HG03378 (cell line): ENCODE results near the gene PLEKHA7.
"Not testable (repeated sequence)": the region's sequence is repeated elsewhere in the genome, so short reads cannot be mapped to it uniquely, and the experiment has no call there.

ENCODE experiments used
- ATAC-seq: cut with Tn5 transposase; IDR thresholded peaks from one replicate; pipeline ENCODE4 v1.9.1; 2021; ENCODE audit warnings: mild to moderate bottlenecking, moderate library complexity; ENCODE audit not compliant: unreplicated experiment

PLEKHA7 gene

GRCh38 chr11:16889905-16890304, 124.3 kb downstream of the PLEKHA7 start:
- ATAC-seq, result no peak

DNA sequence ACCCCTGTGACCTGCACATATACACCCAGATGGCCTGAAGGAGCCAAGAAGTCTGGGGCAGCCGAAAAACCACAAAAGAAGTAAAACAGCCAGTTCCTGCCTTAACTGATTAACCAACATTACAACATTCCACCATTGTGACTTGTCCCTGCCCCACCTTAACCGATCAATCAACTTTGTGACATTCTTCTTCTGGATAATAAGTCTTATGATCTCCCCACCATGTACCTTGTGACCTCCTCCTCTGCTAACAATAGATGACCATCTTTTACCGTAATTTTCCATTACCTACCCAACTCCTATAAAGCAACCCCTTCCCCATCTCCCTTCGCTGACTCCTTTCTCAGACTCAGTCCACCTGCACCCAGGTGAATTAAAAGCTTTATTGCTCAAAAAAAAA, 125.2 kb downstream of the PLEKHA7 start:
- not testable (repeated sequence) for ATAC-seq

DNA sequence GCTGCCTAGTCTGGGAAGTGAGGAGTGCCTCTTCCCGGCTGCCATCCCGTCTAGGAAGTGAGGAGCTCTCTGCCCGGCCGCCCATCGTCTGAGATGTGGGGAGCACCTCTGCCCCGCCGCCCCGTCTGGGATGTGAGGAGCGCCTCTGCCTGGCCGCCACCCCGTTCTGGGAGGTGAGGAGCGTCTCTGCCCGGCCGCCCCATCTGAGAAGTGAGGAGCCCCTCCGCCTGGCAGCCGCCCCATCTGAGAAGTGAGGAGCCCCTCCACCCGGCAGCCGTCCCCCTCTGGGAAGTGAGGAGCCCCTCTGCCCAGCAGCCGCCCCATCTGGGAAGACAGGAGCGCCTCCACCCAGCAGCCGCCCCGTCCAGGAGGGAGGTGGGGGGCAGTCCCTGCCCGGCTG, 126.3 kb downstream of the PLEKHA7 start:
- ATAC-seq, result not testable (repeated sequence)

- no peak for ATAC-seq
These were observed 131.0 kb downstream of the PLEKHA7 start for GRCh38 chr11:16883174-16883573.

DNA sequence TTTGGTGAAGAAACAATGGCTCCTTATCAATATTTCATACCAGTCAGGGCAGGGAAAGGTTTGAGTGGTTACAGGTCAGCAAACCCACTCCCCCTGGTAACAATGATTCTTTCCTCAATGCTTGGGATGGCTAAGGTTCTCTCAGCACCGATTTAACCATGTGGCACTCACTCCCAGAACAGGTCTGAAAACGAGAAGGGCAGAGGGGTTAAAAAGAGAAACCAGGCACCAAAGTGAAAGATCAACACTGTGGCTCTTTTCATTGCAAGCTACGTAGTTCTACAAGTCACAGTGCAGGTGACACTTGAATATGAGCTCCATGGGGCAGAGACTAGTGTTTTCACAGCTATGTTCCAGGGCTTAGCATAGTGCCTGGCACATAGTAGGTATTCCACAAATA, 132.4 kb downstream of the PLEKHA7 start:
- ATAC-seq, result no peak

DNA sequence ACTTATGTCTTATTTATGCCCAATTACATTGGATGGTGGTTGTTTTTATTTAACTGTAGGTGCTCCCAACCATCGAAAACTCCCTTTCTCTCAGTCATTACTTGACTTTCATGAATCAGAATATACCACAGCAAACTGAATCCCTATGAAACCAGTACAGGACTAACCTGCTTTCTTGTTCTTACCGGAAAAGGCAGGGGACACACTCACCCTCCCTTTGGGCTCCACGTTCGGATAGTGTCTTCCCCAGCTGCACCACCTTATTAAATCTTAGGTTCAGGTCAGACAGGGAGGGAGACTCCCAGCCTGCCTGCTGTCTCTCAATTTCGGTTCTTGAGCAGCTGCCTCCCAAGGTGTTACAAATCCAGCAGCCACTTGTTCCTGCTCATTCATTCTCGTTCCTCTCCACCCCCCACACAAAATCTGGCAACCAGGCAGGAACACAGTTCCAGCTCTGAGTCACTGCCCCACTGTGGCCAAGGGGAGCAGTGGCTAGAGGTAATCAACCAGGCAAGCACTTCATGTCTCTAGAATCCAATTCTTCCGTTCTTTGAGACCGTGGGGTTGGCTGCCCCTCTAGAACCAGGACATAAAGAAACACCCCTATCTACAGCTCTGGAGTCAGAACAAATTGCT, 133.0 kb downstream of the PLEKHA7 start:
- ATAC-seq, result no peak

DNA sequence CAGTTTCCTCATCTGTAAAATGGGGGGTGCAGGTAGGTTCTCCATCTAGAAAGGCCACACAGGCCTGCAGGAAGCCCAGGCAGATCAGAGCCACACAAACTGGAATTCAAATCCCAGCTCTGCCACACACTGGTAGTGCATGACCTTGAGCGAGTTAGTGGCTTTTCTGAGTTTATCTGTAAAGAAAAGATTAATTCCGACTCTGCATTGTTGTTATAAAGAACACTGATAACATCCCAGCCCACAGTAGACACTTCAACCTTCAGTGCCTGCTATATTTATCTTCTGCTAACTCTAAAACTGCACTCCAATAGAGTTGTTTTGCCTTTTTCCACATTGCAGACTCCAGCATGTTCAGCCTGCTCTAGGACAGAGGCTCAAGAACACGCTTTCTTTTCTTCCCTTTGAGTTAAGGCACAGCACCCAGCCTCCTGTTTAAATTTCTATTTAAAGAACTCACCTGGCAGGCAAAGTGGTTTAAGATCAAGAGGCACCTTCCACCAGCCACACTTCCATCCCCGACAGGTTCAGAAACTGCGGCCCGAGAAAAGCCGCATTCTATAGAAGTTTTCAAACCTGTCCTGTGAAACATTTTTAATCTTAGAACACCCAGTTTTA, 133.9 kb downstream of the PLEKHA7 start:
- no peak for ATAC-seq

DNA sequence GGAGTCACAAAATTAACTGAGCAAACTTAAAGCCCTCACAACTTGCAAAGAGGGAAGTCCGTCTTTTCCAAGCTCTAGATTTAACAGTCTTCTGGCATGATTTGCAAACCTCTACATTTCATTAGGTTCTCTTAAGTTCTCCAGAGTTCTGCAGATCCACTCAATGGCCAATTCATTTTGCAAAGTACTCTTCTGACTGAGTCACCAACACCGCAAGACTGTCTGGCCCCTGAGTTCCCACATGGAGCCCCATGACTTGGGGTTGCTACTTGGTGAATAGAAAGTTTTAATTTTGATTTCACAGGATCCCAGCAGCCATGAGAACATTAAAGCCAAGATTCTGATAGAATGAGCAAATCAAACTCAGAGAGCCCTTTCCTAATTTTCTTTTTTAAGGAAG, 134.5 kb downstream of the PLEKHA7 start:
- no peak for ATAC-seq

DNA sequence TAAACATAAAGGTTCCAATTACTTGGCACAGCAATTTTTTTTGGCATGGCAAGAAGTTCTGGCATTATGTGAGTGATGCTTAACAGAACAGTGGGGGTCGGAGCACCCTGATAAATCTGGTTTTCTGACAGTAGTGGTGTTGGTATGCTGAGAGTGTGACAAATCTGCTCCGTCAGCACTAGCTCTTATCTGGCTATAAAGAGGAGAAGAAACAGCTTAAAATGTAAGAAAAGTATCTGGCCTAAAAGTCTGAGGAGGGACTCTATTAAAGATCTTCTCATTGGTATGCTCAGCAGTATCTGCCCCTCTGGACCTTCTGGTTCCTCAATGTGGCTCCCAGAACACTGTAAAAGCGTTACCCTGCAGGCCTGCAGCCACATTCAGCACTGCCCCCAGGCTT, 137.4 kb downstream of the PLEKHA7 start:
- no peak for ATAC-seq

DNA sequence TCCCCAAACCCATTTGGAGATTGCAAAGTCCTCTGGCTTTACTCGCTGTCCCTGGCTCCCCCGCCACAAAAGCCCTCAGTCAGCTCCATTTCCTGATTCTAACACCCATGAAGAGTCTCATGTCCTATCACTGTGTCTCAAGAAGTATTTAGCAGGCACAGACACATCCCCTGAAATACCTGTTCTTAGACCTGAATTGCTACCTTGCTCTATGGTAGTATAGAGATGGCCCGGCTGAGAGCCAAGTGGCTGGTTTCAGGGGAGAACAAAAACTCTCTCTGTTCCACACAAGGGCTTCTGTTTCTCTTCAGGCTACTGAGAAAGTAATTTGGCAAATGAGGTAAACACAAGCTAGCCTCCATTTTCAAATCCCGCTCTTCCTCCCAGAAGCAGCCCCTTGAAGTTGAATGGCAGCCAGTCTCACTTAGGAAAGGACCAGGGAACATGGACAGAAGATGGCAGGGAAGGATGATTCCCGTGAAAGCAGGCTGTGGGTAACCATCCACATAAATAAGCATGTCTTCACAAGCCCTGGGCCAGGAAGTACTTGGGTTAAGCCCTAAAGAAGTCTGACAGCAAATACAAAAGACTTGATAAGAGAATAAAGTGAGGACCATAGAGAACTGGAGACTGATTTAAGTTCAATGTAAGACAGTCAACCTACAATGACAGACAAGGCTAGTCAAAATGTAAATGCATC, 138.0 kb downstream of the PLEKHA7 start:
- no peak for ATAC-seq

GRCh38 chr11:16874275-16874975, 139.8 kb downstream of the PLEKHA7 start:
- ATAC-seq, result no peak

- no peak for ATAC-seq
These were observed 140.9 kb downstream of the PLEKHA7 start for GRCh38 chr11:16873289-16873688.

GRCh38 chr11:16871368-16871767, 142.8 kb downstream of the PLEKHA7 start:
- no peak for ATAC-seq

DNA sequence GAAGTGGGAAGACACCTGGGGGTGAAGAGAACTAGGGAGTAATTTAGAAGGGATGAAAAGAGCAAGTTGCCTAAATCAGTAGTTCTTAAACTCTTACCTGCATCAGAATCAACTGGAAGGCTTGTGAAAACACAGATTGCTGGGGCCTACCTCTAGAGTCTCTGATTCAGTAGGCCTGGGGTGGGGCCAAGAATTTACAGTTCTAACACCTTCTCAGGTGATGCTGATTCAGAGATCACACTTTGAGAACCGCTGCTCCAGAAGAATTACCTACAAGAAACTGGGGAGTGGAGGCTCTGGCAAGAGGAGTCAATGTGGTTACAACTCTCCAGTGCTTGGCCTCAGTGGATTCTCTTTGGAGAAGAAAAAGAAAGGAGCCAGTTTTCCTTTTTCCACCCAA, 147.1 kb downstream of the PLEKHA7 start:
- no peak for ATAC-seq

DNA sequence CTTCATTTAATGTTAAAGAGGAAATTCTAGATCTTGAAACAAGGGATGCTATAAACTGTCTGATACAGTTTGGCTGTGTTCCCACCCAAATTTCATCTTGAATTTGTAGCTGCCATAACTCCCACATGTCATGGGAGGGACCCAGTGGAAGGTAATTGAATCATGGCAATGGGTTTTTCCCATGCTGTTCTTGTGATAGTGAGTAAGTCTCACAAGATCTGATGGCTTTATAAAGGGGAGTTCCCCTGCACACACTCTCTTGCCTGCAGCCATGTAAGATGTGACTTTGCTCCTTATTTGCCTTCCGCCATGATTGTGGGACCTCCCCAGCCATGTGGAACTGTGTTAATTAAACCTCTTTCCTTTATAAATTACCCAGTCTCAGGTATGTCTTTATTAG, 149.8 kb downstream of the PLEKHA7 start:
- ATAC-seq, result not testable (repeated sequence)

- ATAC-seq, result no peak
These were observed 150.8 kb downstream of the PLEKHA7 start for GRCh38 chr11:16863389-16863788.

DNA sequence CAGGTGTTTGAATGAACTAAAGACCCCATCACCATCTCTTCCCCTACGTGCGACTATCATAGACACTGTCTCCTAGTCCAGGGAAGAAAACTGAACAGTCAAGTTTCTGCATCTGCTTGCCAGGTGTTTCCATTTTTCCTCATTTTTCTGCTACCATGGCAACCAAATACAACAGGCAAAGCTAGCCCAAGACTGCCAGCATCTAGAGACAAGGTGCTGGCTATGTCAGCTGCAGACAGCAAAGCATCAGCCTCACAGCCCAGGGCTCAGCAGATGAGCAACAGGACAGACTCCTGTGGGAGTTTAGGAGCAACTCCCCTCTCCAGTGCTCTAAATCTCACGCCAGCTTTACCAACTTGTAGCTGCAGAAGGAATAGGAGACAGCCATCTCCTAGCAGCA, 151.5 kb downstream of the PLEKHA7 start:
- no peak for ATAC-seq

DNA sequence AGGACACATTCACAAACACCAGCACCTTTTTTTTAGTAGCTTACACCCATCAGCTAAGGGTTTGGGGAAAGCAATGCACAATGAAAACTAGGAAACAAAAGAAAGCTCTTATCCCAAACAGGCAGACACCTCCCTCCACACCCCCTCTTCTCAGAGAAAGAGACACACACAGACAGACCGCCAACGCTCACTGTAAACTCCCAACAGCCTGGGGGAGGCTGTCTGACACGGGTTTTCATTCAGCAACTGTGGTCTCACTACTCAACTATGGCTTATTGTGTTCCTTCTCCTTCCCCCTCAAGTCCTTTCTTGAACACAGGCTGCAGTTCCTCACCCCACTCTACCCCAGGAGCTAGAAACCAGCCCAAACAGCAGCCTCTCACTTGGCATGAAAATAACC, 152.4 kb downstream of the PLEKHA7 start:
- no peak for ATAC-seq

DNA sequence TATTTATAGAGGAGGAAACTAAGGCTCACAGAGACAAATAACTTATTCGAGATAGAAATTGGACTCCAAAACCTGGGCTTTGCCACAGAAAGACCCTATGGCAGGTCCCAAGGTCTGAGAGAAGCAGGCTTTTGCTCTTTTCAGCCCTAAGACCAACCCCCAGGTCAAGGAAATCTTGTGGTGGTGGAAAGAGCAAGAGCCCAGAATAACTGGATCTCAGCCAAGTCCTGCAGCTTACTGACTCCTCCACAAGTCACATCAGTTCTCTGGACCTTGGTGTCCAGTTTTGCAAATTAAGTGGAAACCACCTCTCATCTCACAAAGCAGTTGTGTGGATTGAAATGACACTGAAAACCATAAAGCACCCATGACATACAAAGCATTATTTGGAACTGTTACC, 153.6 kb downstream of the PLEKHA7 start:
- no peak for ATAC-seq

DNA sequence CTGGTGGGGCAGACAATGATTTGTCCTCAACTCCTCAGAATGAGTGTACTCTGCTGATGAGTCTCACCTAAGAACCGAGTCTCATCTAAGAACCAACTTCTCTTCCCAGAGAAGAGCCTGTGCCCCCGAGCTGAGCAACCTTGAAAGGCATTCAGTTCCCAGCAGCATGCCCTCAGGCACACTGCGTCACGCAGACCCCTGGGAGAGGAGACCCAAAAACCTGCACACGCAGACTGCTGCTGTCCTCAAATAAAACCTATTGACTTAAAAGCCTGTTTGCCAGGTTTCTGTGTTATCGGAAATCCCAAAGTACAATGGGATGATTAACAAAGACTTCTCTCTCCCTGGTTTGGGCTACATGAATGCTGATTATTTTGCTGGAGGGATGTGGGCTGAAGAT, 154.6 kb downstream of the PLEKHA7 start:
- ATAC-seq, result no peak

- no peak for ATAC-seq
These were observed 157.0 kb downstream of the PLEKHA7 start for GRCh38 chr11:16857186-16857585.

DNA sequence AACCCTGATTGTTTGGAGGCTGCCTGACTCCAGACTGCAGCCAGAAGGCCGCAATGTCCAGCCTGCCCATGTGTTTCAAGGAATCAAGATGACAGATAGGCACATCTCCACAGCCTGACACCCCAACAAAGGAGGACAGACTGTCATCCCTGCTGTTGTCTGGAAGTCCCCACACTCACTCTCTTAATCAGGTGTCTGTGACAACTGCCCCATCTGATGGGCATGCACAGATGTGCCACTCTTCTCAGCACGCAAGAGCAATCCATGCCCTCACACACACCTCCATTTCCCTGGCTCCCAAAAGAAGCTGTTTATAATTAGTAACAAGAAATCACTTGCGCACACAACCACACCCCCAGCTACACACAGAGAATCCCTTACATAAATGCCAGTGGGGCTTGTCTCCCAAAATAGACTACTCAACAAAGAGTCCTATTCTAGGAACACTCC, 158.2 kb downstream of the PLEKHA7 start:
- ATAC-seq, result no peak
